Measurements from ENCODE around the gene POLR1A.

DNA sequence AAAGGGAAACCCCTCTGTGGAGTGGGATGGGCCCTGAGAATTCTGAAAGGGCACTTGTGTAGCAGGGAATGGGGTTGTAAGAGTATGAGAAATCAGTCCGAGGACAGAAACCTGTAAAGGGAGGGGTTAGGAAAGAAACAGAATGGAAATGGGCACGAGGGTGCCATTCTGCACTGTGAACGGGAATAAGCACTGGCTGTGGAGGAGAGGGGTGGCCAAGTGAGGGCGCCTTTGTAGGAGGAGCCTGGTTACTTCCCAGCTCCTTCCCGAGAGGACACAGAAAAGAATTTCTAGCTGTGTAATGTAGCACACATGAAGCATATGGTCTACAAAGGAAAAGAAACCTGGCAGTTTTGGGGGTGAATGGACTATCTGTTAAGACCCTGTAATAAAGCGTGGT, 53.4 kb downstream of the POLR1A start:
- TF ChIP-seq, protein P1, sequence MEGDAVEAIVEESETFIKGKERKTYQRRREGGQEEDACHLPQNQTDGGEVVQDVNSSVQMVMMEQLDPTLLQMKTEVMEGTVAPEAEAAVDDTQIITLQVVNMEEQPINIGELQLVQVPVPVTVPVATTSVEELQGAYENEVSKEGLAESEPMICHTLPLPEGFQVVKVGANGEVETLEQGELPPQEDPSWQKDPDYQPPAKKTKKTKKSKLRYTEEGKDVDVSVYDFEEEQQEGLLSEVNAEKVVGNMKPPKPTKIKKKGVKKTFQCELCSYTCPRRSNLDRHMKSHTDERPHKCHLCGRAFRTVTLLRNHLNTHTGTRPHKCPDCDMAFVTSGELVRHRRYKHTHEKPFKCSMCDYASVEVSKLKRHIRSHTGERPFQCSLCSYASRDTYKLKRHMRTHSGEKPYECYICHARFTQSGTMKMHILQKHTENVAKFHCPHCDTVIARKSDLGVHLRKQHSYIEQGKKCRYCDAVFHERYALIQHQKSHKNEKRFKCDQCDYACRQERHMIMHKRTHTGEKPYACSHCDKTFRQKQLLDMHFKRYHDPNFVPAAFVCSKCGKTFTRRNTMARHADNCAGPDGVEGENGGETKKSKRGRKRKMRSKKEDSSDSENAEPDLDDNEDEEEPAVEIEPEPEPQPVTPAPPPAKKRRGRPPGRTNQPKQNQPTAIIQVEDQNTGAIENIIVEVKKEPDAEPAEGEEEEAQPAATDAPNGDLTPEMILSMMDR (IDR thresholded peaks at IDR 0.05 in 8 of 11, conservative IDR thresholded peaks at IDR 0.05 in 3 of 11): no peak
- TF ChIP-seq POLR2A (IDR thresholded peaks at IDR 0.05) (no peak), POLR2AphosphoS5 (IDR thresholded peaks at IDR 0.05) (no peak)
